Activated CD8-positive, alpha-beta T cell treated with anti-CD3 and anti-CD28 coated beads for 36 hours (primary cell): ENCODE measurements around the gene LMO3. TPM values are rescaled to one million over a fixed set of nuclear protein-coding genes. Genes with fewer than 3 reads are reported as not detected.

Experiments
- ATAC-seq: fragments of 200-7000 bp; cut with Tn5 transposase; one replicate; pipeline ENCODE4 v1.10.0; 2021; ENCODE audit warnings: mild to moderate bottlenecking, moderate library complexity
- CTCF ChIA-PET: fragments of 350-600 bp; sonication (Branson Sonifier 250); formaldehyde crosslinking; loops from one replicate; lab custom pipeline; 2021; ENCODE audit warnings: antibody characterized with exemption; lab: Charles Lee
- POLR2A ChIA-PET: fragments of 350-600 bp; sonication (Branson Sonifier 250); formaldehyde crosslinking; loops from one replicate; lab custom pipeline; 2021; ENCODE audit warnings: antibody characterized with exemption; lab: Charles Lee
- DNase-seq: peaks from one replicate; pipeline ENCODE4 v3.0.0-alpha.2; 2020
- H3K27ac Mint-ChIP-seq: one replicate; pipeline ENCODE4 v1.8.0; 2021; ENCODE audit warnings: mild to moderate bottlenecking, mixed read lengths
- H3K27me3 Mint-ChIP-seq: one replicate; pipeline ENCODE4 v1.8.0; 2021; ENCODE audit warnings: mixed read lengths
- H3K36me3 Mint-ChIP-seq: one replicate; pipeline ENCODE4 v1.8.0; 2021; ENCODE audit warnings: low read depth, mixed read lengths
- H3K4me1 Mint-ChIP-seq: one replicate; pipeline ENCODE4 v1.8.0; 2021; ENCODE audit warnings: low read depth, mixed read lengths
- H3K4me3 Mint-ChIP-seq: one replicate; pipeline ENCODE4 v1.8.0; 2021; ENCODE audit warnings: mild to moderate bottlenecking, moderate library complexity, mixed read lengths
- H3K9me3 Mint-ChIP-seq: one replicate; pipeline ENCODE4 v1.8.0; 2021; ENCODE audit warnings: mixed read lengths
- CTCF ChIP-seq: fragments of 200-600 bp; IDR thresholded peaks from one replicate; pipeline ENCODE4 v1.8.0; 2022; ENCODE audit warnings: antibody characterized with exemption, mild to moderate bottlenecking
- intact Hi-C: fragments of 100-400 bp; cut with micrococcal nuclease; formaldehyde crosslinking; loops from one replicate; pipeline ENCODE4 v1.10.0; 2022
- total RNA-seq, 2 experiments: library from RNA; stranded (reverse); gene quantifications; one replicate each; pipeline ENCODE4 v1.2.3, GENCODE V29; 2021

Gene LMO3
- total RNA-seq, 2 experiments from 2014 or later: not detected

- H3K4me1 Mint-ChIP-seq: no peaks in the 10 kb centered on the region
- CTCF ChIA-PET: no interaction called here
- H3K27me3 Mint-ChIP-seq: no peaks in the 10 kb centered on the region
These were observed 18.9 kb downstream of the LMO3 start for GRCh38 chr12:16587110-16587453.

GRCh38 chr12:16586350-16587109, 19.4 kb downstream of the LMO3 start:
- CTCF ChIA-PET: no interaction called here
- no peaks in the 10 kb centered on the region for H3K27me3 Mint-ChIP-seq
- POLR2A ChIA-PET: no interaction called here
- no peaks in the 10 kb centered on the region for H3K4me1 Mint-ChIP-seq
- H3K36me3 Mint-ChIP-seq: no peaks in the 10 kb centered on the region
- TF ChIP-seq CTCF: no peak
- intact Hi-C loops: no loop called here
- peaks cover 2% of the 10 kb centered on the region for H3K9me3 Mint-ChIP-seq
- H3K27ac Mint-ChIP-seq: no peak overlapping the region
- DNase-seq: no peak
- ATAC-seq: no peak
- H3K4me3 Mint-ChIP-seq: no peak overlapping the region

More at GRCh38 chr12:16587110-16587453, 18.9 kb downstream of the LMO3 start:
- ATAC-seq: no peak
- TF ChIP-seq CTCF: no peak
- H3K27ac Mint-ChIP-seq: no peak overlapping the region
- H3K36me3 Mint-ChIP-seq: no peaks in the 10 kb centered on the region
- intact Hi-C loops: no loop called here
- POLR2A ChIA-PET: no interaction called here
- no peak for DNase-seq
- H3K4me3 Mint-ChIP-seq: no peak overlapping the region
- H3K9me3 Mint-ChIP-seq: peaks cover 2% of the 10 kb centered on the region

- Mint-ChIP-seq H3K27me3 (no peaks in the 10 kb centered on the region), H3K4me3 (no peak overlapping the region), H3K27ac (no peak overlapping the region), H3K9me3 (peaks cover 2% of the 10 kb centered on the region), H3K4me1 (no peaks in the 10 kb centered on the region), H3K36me3 (no peaks in the 10 kb centered on the region)
- ATAC-seq (no peak), DNase-seq (no peak)
- CTCF ChIA-PET: no interaction called here
- POLR2A ChIA-PET: no interaction called here
- intact Hi-C loops: no loop called here
- no peak for TF ChIP-seq CTCF
These were observed 20.2 kb downstream of the LMO3 start for GRCh38 chr12:16585781-16586180.

- H3K4me1 Mint-ChIP-seq: no peaks in the 10 kb centered on the region
- no peak overlapping the region for H3K27ac Mint-ChIP-seq
- ATAC-seq: no peak
- H3K36me3 Mint-ChIP-seq: no peaks in the 10 kb centered on the region
- peaks cover 2% of the 10 kb centered on the region for H3K9me3 Mint-ChIP-seq
- H3K4me3 Mint-ChIP-seq: no peak overlapping the region
- DNase-seq: no peak
- CTCF ChIA-PET: no interaction called here
- POLR2A ChIA-PET: no interaction called here
- H3K27me3 Mint-ChIP-seq: no peaks in the 10 kb centered on the region
- intact Hi-C loops: no loop called here
- TF ChIP-seq CTCF: no peak
These were observed 21.8 kb downstream of the LMO3 start for GRCh38 chr12:16583969-16584745.

GRCh38 chr12:16581416-16581815, 24.5 kb downstream of the LMO3 start:
- CTCF ChIA-PET: no interaction called here

More at GRCh38 chr12:16581416-16581815, 24.5 kb downstream of the LMO3 start:
- intact Hi-C loops: no loop called here
- Mint-ChIP-seq H3K9me3 (peaks cover 2% of the 10 kb centered on the region), H3K36me3 (no peaks in the 10 kb centered on the region), H3K27me3 (no peaks in the 10 kb centered on the region), H3K4me3 (no peak overlapping the region), H3K27ac (no peak overlapping the region), H3K4me1 (no peaks in the 10 kb centered on the region)
- ATAC-seq (no peak), DNase-seq (no peak)
- no peak for TF ChIP-seq CTCF
- POLR2A ChIA-PET: no interaction called here
